Chondrocyte (in vitro differentiated cells): ENCODE results near the gene ANKK1. TPM values are rescaled to one million over a fixed set of nuclear protein-coding genes. Genes with fewer than 3 reads are reported as not detected.

Source experiments
- DNase-seq: peaks from one replicate; pipeline ENCODE4 v3.0.0; 2021; ENCODE audit warnings: mixed read lengths, low spot score
- H3K27ac Mint-ChIP-seq: one replicate; pipeline ENCODE4 v1.8.0; 2021; ENCODE audit warnings: mild to moderate bottlenecking, moderate library complexity, mixed read lengths; ENCODE audit not compliant: unreplicated experiment
- H3K27me3 Mint-ChIP-seq: 2 replicates; pipeline ENCODE4 v1.8.0; 2021; ENCODE audit warnings: low read depth, mixed read lengths
- H3K36me3 Mint-ChIP-seq: 2 replicates; pipeline ENCODE4 v1.8.0; 2021; ENCODE audit warnings: low read depth, mixed read lengths
- H3K4me1 Mint-ChIP-seq: 2 replicates; pipeline ENCODE4 v1.8.0; 2021; ENCODE audit warnings: low read depth, mild to moderate bottlenecking, mixed read lengths
- H3K4me3 Mint-ChIP-seq: one replicate; pipeline ENCODE4 v1.8.0; 2021; ENCODE audit warnings: mild to moderate bottlenecking, moderate library complexity, mixed read lengths; ENCODE audit not compliant: unreplicated experiment
- H3K9me3 Mint-ChIP-seq: 2 replicates; pipeline ENCODE4 v1.8.0; 2021; ENCODE audit warnings: low read depth, mixed read lengths
- total RNA-seq: library from RNA; stranded (reverse); gene quantifications from 3 replicates; pipeline ENCODE4 v1.2.1, GENCODE V29; 2021
- TF ChIP-seq, protein P1 (sequence below): fragments of 200-600 bp; sonication (generic); IDR thresholded peaks from 2 replicates; pipeline ENCODE4 v1.5.0; 2021; ENCODE audit warnings: antibody characterized with exemption, mild to moderate bottlenecking, moderate library complexity

Gene ANKK1
- total RNA-seq, 1 donor from 2014 or later, result not detected

DNA sequence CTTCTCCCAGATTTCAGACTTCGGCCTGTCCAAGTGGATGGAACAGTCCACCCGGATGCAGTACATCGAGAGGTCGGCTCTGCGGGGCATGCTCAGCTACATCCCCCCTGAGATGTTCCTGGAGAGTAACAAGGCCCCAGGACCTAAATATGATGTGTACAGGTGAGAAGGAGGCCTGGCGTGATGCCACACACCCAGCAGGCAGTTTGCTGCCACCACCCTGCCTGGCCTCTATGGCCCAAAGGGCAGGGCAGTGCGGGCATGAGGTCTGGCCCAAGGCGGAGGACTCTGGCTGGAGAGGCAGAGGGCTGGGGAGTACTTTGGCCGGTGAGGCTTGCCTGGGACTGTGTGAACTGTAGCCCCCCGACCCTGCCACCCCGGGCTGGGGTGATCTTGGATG, 7.3 kb downstream of the ANKK1 start:
- no peaks in the 10 kb centered on the region for H3K4me1 Mint-ChIP-seq
- no peak overlapping the region for H3K27ac Mint-ChIP-seq
- H3K36me3 Mint-ChIP-seq, result no peaks in the 10 kb centered on the region
- H3K27me3 Mint-ChIP-seq, result peaks cover 11% of the 10 kb centered on the region
- no peak overlapping the region for H3K4me3 Mint-ChIP-seq
- TF ChIP-seq, protein P1, sequence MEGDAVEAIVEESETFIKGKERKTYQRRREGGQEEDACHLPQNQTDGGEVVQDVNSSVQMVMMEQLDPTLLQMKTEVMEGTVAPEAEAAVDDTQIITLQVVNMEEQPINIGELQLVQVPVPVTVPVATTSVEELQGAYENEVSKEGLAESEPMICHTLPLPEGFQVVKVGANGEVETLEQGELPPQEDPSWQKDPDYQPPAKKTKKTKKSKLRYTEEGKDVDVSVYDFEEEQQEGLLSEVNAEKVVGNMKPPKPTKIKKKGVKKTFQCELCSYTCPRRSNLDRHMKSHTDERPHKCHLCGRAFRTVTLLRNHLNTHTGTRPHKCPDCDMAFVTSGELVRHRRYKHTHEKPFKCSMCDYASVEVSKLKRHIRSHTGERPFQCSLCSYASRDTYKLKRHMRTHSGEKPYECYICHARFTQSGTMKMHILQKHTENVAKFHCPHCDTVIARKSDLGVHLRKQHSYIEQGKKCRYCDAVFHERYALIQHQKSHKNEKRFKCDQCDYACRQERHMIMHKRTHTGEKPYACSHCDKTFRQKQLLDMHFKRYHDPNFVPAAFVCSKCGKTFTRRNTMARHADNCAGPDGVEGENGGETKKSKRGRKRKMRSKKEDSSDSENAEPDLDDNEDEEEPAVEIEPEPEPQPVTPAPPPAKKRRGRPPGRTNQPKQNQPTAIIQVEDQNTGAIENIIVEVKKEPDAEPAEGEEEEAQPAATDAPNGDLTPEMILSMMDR, result no peak
- no peaks in the 10 kb centered on the region for H3K9me3 Mint-ChIP-seq
- no peak for DNase-seq

GRCh38 chr11:113395782-113396336, 8.3 kb downstream of the ANKK1 start:
- DNase-seq, result no peak
- no peaks in the 10 kb centered on the region for H3K36me3 Mint-ChIP-seq
- H3K4me3 Mint-ChIP-seq, result no peak overlapping the region
- H3K27ac Mint-ChIP-seq, result no peak overlapping the region
- TF ChIP-seq, protein P1, result no peak
- H3K4me1 Mint-ChIP-seq, result no peaks in the 10 kb centered on the region
- no peaks in the 10 kb centered on the region for H3K9me3 Mint-ChIP-seq
- H3K27me3 Mint-ChIP-seq, result peaks cover 14% of the 10 kb centered on the region

DNA sequence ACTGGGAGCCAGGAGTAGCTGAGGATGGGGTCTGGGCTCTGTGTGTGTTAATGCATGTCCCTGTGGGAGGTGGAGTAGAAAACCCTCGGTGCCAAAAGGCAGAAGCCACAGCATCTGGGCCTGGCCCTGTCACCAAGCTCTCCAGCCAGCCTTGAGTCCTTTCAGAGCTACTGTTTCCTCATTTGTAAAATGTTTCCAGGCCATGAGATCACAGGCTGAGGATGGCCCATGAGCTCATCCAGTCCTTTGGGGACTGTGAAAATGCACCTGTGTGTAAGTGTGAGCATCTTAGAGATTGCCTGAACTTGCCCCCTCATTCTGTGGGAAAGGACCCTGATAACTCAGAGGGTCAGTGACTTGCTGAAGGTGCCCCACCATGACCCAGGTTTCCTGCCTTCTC, 9.1 kb downstream of the ANKK1 start:
- Mint-ChIP-seq H3K27me3 (peaks cover 14% of the 10 kb centered on the region), H3K4me3 (no peak overlapping the region), H3K4me1 (peaks cover 3% of the 10 kb centered on the region), H3K9me3 (no peaks in the 10 kb centered on the region), H3K36me3 (no peaks in the 10 kb centered on the region), H3K27ac (no peak overlapping the region)
- DNase-seq, result no peak
- TF ChIP-seq, protein P1, result no peak

- DNase-seq, result no peak
- Mint-ChIP-seq H3K27me3 (peaks cover 14% of the 10 kb centered on the region), H3K36me3 (no peaks in the 10 kb centered on the region), H3K4me1 (peaks cover 8% of the 10 kb centered on the region), H3K4me3 (no peak overlapping the region), H3K9me3 (no peaks in the 10 kb centered on the region), H3K27ac (no peak overlapping the region)
- TF ChIP-seq, protein P1, result no peak
Measured at GRCh38 chr11:113397212-113397611, 9.6 kb downstream of the ANKK1 start.

DNA sequence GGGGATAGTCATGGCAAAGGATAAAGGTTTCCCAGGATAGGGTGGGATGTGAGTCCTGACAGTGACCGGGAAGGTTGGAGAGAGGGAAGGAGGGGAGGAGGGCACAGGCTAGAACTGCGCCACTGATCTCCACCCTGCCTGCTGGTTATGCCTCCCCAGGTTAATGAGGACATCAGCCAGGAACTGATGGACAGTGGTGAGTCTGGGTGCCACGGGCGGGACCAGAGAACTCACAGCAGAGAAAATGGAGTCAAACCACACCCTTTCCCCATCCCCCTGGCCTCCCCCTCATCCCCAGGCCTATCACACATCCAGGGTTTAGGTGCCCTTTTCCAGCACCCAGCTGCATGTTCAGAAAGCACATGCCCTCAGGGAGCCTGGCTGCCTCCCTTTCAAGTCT, 10.2 kb downstream of the ANKK1 start:
- Mint-ChIP-seq H3K4me1 (peaks cover 8% of the 10 kb centered on the region), H3K27ac (no peak overlapping the region), H3K27me3 (peaks cover 16% of the 10 kb centered on the region), H3K36me3 (no peaks in the 10 kb centered on the region), H3K9me3 (no peaks in the 10 kb centered on the region), H3K4me3 (no peak overlapping the region)
- DNase-seq, result no peak
- TF ChIP-seq, protein P1, result no peak
